HG02852 (cell line): Measurements from ENCODE around the gene AIMP2.
"Not testable (repeated sequence)": the region's sequence is repeated elsewhere in the genome, so short reads cannot be mapped to it uniquely, and the experiment has no call there.

ENCODE experiments used
- ATAC-seq: cut with Tn5 transposase; IDR thresholded peaks from one replicate; pipeline ENCODE4 v1.9.1; 2021; ENCODE audit warnings: mild to moderate bottlenecking, moderate library complexity; ENCODE audit not compliant: unreplicated experiment

Gene AIMP2

GRCh38 chr7:6026011-6026819 is 17.1 kb downstream of the AIMP2 start:
- ATAC-seq = peak; percentile 90

- ATAC-seq = no peak
Measured at GRCh38 chr7:6026820-6027311, 17.8 kb downstream of the AIMP2 start.

- ATAC-seq = no peak
Measured at GRCh38 chr7:6027806-6028365, 18.8 kb downstream of the AIMP2 start.

- ATAC-seq = no peak
Measured at GRCh38 chr7:6028563-6028962, 19.5 kb downstream of the AIMP2 start.

GRCh38 chr7:6030988-6031387 is 21.9 kb downstream of the AIMP2 start, which contains the start of gene ANKRD61:
Gene ANKRD61 (plus strand): TSS chr7:6031376. CDS start chr7:6031376, 0 bp downstream.
- no peak for ATAC-seq

GRCh38 chr7:6031567-6031966 is 22.5 kb downstream of the AIMP2 start:
- no peak for ATAC-seq

GRCh38 chr7:6032167-6032566 is 23.1 kb downstream of the AIMP2 start:
- no peak for ATAC-seq

- ATAC-seq = no peak
Measured at GRCh38 chr7:6032641-6033040, 23.6 kb downstream of the AIMP2 start.

GRCh38 chr7:6035165-6035564 is 26.1 kb downstream of the AIMP2 start:
- no peak for ATAC-seq

GRCh38 chr7:6035686-6036085 is 26.6 kb downstream of the AIMP2 start:
- ATAC-seq = no peak

- ATAC-seq = no peak
Measured at GRCh38 chr7:6049780-6050179, 40.7 kb downstream of the AIMP2 start.

- ATAC-seq = not testable (repeated sequence)
Measured at GRCh38 chr7:6051185-6051584, 42.1 kb downstream of the AIMP2 start.

- no peak for ATAC-seq
Measured at GRCh38 chr7:6056616-6057015, 47.5 kb downstream of the AIMP2 start.

GRCh38 chr7:6057316-6058129 is 48.5 kb downstream of the AIMP2 start:
- no peak for ATAC-seq

GRCh38 chr7:6059941-6060340 is 50.9 kb downstream of the AIMP2 start:
- ATAC-seq = not testable (repeated sequence)

GRCh38 chr7:6071406-6071805 is 62.3 kb downstream of the AIMP2 start:
- ATAC-seq = no peak
